ENCODE measurements around the gene HCK.

The HCK gene

GRCh38 chr20:32130965-32131364, 78.9 kb downstream of the HCK start:
- Histone ChIP-seq H4K20me1 (ENCODE audit: insufficient read depth, low read length) (0 out of 2 replicates have a peak, but pooled peaks cover 4% of the 10 kb centered on the region), H3K4me1 (ENCODE audit: low read length) (peaks cover 24% of the 10 kb centered on the region), H3K4me2 (ENCODE audit: low read depth, low read length) (no peak overlapping the region), H3K9me3 (replicated peaks; ENCODE audit: insufficient read depth, low read length) (no peaks in the 10 kb centered on the region), H3K79me2 (ENCODE audit: low read length) (peaks cover 75% of the 10 kb centered on the region), H3F3A (ENCODE audit: insufficient read depth, low read length) (peaks cover 12% of the 10 kb centered on the region; the same call in 1 of the 2 replicates), H3K9ac (ENCODE audit: low read length) (no peak overlapping the region), H3K4me3 (ENCODE audit: low read length) (no peak overlapping the region), H3K9me2 (replicated peaks; ENCODE audit: insufficient read depth, low read length) (no peaks in the 10 kb centered on the region), H3K27ac (ENCODE audit: low read length) (no peak overlapping the region), H2AFZ (ENCODE audit: low read length) (no peak overlapping the region), H3K36me3 (replicated peaks; ENCODE audit: insufficient read depth, low read length) (no peaks in the 10 kb centered on the region), H3K27me3 (replicated peaks; ENCODE audit: insufficient read depth, low read length) (no peaks in the 10 kb centered on the region)
- no peak for DNase-seq
- TF ChIP-seq EZH2phosphoT487 (IDR thresholded peaks at IDR 0.05; ENCODE audit: low read length) = no peak
- TF ChIP-seq CTCF (IDR thresholded peaks at IDR 0.05; ENCODE audit: low read length) = no peak
- TF ChIP-seq EZH2 (optimal IDR thresholded peaks at IDR 0.05; ENCODE audit: low read depth, low read length) = no peak

DNA sequence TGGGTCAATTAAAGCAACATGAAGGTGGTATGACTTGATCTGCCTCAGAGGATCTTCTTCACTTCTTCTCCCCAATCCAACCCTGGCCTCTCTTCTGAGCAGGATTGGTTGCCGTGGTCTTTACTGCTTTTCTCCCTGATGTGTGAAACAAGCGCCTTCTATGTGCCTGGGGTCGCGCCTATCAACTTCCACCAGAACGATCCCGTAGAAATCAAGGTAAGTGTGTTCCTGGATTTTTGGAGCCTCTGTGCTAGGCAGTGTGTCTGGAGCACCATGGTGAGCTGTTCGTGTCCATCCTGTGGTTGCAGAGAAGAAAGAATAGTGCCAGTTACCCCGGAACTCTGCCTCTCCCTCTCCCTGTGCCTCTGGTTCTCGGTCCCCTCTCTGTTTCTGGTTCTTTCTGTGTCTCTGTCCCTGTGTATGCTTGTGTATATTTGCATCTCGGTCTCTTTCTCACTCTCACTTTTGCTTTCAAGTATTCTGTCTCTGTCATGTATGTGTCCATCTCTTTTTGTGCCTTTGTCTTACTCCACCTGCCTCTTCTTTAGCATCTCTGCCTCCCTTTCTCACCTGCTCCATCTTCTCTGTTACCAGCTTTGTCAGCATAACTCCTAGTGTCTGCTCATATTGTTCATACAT, 81.0 kb downstream of the HCK start:
- Histone ChIP-seq H4K20me1 (ENCODE audit: insufficient read depth, low read length) (0 out of 2 replicates have a peak, but pooled peaks cover 4% of the 10 kb centered on the region), H3K27ac (ENCODE audit: low read length) (peak overlapping the region; percentile 6; the same call in 1 of the 2 replicates), H3K36me3 (replicated peaks; ENCODE audit: insufficient read depth, low read length) (0 out of 2 replicates have a peak, but pooled peaks cover 4% of the 10 kb centered on the region), H3F3A (ENCODE audit: insufficient read depth, low read length) (peaks cover 12% of the 10 kb centered on the region; the same call in 1 of the 2 replicates), H3K9me3 (replicated peaks; ENCODE audit: insufficient read depth, low read length) (no peaks in the 10 kb centered on the region), H3K4me2 (ENCODE audit: low read depth, low read length) (peak overlapping the region; percentile 63), H2AFZ (ENCODE audit: low read length) (no peak overlapping the region), H3K27me3 (replicated peaks; ENCODE audit: insufficient read depth, low read length) (no peaks in the 10 kb centered on the region), H3K4me1 (ENCODE audit: low read length) (peaks cover 24% of the 10 kb centered on the region), H3K9ac (ENCODE audit: low read length) (no peak overlapping the region), H3K79me2 (ENCODE audit: low read length) (peaks cover 58% of the 10 kb centered on the region), H3K9me2 (replicated peaks; ENCODE audit: insufficient read depth, low read length) (no peaks in the 10 kb centered on the region), H3K4me3 (ENCODE audit: low read length) (peak overlapping the region; percentile 26; the same call in 1 of the 2 replicates)
- peak; percentile 57 for DNase-seq
- TF ChIP-seq EZH2phosphoT487 (IDR thresholded peaks at IDR 0.05; ENCODE audit: low read length) (no peak), EZH2 (optimal IDR thresholded peaks at IDR 0.05; ENCODE audit: low read depth, low read length) (no peak), CTCF (IDR thresholded peaks at IDR 0.05; ENCODE audit: low read length) (no peak)

DNA sequence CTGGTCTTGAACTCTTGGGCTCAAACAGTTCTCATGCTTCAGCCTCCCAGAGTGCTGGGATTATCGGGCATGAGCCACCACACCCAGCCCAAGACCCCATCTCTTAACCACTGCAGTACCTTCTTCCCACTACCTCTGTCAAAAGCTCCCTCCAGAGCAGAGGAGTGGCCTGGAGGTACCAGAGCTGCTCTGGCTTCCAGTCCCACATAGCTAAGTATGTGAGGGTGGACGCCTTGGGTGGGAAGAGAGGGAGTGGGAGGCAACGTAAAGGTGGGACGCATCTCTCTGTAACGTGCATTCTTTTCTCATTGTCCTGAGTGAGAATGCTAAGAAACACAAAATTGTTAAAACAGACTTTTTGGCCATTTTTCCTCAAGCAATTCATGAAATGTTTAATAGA, 82.0 kb downstream of the HCK start:
- peaks cover 51% of the 10 kb centered on the region for H3K79me2 ChIP-seq (ENCODE audit: low read length)
- no peak for DNase-seq
- no peak overlapping the region for H3K4me2 ChIP-seq (ENCODE audit: low read depth, low read length)
- peaks cover 24% of the 10 kb centered on the region for H3K4me1 ChIP-seq (ENCODE audit: low read length)
- H3K27ac ChIP-seq (ENCODE audit: low read length) = no peak overlapping the region
- H3F3A ChIP-seq (ENCODE audit: insufficient read depth, low read length) = peaks cover 12% of the 10 kb centered on the region; the same call in 1 of the 2 replicates
- H3K27me3 ChIP-seq (replicated peaks; ENCODE audit: insufficient read depth, low read length) = no peaks in the 10 kb centered on the region
- 0 out of 2 replicates have a peak, but pooled peaks cover 4% of the 10 kb centered on the region for H4K20me1 ChIP-seq (ENCODE audit: insufficient read depth, low read length)
- H3K9me3 ChIP-seq (replicated peaks; ENCODE audit: insufficient read depth, low read length) = no peaks in the 10 kb centered on the region
- no peaks in the 10 kb centered on the region for H3K9me2 ChIP-seq (replicated peaks; ENCODE audit: insufficient read depth, low read length)
- no peak overlapping the region for H2AFZ ChIP-seq (ENCODE audit: low read length)
- H3K4me3 ChIP-seq (ENCODE audit: low read length) = no peak overlapping the region
- peaks cover 4% of the 10 kb centered on the region; the same call in 1 of the 2 replicates for H3K36me3 ChIP-seq (replicated peaks; ENCODE audit: insufficient read depth, low read length)
- no peak for TF ChIP-seq EZH2phosphoT487 (IDR thresholded peaks at IDR 0.05; ENCODE audit: low read length)
- no peak for TF ChIP-seq CTCF (IDR thresholded peaks at IDR 0.05; ENCODE audit: low read length)
- no peak for TF ChIP-seq EZH2 (optimal IDR thresholded peaks at IDR 0.05; ENCODE audit: low read depth, low read length)
- H3K9ac ChIP-seq (ENCODE audit: low read length) = no peak overlapping the region
